Stimulated activated CD8-positive, alpha-beta memory T cell treated with anti-CD3 and anti-CD28 coated beads, Interleukin-4, amount 100 ng/mL, for 24 hours (primary cell): ENCODE measurements around the gene KRT35.

ENCODE experiments used
- DNase-seq: peaks from one replicate; pipeline ENCODE4 v3.0.0-alpha.2; 2020; ENCODE audit warnings: low read depth

Gene KRT35

GRCh38 chr17:41486809-41487530, 6.0 kb upstream of the KRT35 start:
- DNase-seq: peak; percentile 22

GRCh38 chr17:41486316-41486715, 5.4 kb upstream of the KRT35 start:
- DNase-seq: no peak

GRCh38 chr17:41484920-41485904, 4.3 kb upstream of the KRT35 start:
- no peak for DNase-seq

DNA sequence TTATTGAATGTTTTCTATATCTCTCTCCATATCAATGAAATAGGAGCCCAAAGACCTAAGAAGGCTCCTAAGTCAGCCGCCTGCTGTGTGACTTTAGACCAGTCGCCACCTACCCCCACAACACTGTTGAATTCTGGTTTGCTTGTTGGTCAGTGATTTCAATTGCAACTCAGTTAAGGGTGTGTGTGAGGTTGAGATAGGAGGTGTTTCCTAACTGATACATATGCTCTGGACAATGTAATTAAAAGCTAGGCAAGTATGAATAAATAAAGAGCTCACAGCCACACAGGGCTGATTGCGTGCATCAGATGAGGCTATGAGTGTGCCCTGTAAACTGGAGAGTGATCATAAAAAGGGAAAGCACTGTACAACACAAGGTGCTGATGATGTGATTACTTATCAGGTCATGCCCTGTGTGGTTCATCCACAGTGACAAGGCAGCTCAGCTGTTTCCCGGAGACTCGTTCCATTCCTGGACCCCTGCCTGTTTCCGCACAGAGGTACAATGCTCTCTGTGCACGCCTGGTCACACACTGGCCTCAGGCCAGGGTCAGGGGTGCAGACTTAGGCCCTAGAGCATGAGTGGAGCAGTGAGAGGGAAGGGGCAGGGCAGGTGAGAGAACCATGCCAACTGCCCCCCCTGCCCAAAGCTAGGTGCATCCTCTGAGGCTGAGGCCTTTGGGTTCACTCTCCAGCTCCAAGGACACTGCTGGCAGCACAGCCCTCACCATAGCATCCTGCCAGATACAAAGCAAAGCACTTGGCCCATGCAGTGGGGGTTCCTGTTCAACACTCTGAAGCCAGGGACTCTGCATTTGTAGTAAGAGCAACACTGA, 3.3 kb upstream of the KRT35 start:
- no peak for DNase-seq

DNA sequence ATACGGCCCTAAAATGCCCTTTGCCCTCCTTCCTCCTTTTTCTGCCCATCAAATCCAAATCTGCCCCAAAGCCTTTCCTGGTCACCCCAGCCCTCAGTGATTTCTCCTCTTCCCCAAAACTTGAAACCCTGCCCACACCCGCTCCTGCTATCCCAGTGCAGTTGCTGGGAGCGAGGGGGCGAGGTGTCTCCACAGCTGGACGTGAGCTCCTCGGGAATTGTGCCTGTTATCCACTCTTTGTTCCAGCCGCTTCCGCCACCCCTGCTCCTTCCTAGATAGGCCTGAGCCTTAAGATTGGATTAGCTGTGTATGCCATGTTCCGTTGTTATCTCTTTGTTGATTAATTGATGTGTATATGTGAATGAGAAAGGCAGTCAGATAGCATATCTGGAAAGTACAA, 2.6 kb upstream of the KRT35 start:
- DNase-seq: no peak

DNA sequence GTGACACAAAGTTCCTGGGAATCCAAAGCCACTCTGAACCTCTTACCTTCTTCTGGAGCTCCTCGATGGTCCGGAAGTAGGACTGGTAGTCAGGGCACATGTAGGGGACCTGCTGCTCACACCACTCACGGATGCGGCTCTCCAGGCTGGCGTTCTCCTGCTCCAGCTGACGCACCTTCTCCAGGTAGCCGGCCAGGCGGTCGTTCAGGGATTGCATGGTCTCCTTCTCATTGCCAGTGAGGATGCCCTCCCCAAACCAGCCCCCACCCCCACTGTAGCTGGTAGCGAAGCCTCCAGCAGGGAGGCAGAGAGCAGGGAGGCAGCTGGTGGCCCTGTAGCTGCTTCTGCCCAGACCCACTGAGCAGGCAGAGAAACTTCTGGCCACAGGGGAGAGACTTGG, 370 bp downstream of the KRT35 start:
- DNase-seq: no peak

- no peak for DNase-seq
Measured at GRCh38 chr17:41480136-41480535, 815 bp downstream of the KRT35 start.

DNA sequence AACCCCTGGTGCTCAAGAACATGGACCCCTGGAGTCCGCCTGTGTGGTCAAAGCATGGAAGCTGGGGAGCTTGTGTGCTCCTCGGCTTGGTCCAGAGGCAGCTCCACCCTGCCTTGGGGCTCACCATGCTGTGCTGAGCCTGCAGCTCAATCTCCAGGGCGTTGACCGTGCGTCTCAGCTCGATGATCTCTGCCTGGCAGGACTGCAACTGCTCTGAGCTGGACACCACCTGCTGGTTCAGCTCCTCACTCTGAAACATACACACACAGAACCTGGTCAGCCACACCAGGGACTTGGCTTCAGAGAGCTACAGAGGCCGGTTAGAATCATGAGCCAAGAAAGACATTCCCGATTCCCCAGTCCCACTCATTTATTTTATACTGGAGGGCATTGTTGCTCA, 2.7 kb downstream of the KRT35 start:
- no peak for DNase-seq

DNA sequence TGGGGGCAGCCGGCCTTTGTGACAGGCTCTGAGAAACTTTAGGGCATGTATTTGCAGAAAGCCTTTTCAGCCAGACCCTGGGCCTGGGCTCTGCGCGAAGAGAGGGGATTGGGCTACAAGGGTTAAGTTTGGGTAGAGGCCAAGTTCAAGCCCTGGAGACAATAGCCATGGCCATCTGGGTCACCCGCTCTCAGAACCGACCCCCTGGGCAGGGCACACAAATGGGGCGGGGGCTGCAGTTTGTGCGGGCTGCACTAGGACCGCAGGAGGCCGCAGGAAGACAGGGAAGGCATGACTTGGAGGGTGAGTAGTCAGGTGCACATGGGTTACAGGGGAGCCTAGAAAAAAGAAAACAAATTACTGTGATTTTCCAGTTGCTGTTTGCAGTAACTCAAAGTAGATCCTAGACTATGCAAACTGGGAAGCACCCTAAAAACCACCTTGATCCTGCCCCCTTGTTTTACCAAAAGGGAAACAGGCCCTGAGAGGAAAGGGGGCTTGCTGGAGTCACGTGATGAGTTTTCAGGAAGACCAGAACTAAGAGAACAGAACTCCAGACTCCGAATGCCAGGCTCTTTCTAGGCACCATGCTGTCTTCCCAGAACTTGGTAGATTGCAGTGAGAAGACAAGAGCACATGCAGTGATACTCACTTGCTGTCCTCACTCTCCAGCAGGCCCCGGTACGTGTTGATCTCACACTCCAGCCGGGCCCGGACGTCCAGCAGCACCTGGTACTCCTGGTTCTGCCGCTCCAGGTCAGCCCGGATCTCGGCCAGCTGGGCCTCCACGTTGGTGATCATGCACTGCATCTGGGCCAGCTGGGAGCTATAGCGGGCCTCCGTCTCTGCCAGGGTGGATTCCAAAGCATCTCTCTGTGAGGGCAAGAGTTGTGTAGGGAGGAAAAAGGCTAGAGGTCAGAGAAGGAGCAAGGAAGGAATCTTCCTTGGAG, 3.8 kb downstream of the KRT35 start:
- no peak for DNase-seq

- no peak for DNase-seq
Measured at GRCh38 chr17:41475421-41475820, 5.5 kb downstream of the KRT35 start.

DNA sequence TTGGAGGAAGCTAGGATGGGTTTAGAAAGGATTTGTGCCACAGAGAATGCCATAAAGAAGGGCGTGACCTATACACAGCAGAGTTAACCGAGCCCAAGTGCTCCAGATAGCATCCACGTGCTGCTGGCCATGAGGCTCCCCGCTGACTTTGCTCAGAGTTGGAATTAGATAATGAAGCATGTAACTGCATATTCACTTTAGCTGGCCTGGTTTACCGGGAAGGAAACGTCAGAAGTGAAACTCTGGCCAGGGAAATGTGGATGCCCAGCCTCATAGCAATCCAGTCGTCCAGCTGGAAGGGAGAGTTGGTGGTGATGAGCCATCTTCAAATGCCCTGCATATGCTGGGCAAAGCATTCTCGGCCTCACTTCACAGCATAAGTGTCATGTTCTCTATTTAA, 6.1 kb downstream of the KRT35 start:
- no peak for DNase-seq

- DNase-seq: no peak
Measured at GRCh38 chr17:41468346-41468745, 12.6 kb downstream of the KRT35 start.

GRCh38 chr17:41467561-41467960, 13.4 kb downstream of the KRT35 start:
- no peak for DNase-seq

DNA sequence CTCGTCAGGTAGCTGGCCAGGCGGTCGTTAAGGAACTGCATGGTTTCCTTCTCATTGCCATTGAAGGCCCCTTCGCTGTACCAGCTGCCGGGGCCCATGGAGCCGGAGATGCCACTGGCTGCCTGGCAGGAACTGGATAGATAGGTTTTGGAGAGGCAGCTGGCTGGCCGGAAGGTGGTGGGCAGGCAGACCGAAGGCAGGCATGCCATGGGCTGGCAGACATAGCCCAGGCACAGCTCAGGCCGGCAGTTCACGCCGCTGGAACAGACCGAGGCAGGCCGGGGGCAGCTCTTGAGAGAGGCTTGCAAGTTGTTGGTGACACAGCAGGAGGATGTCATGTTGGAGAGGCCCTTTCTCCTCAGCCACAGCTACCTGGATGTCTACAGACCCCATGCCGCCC, 14.0 kb downstream of the KRT35 start, which contains the start of gene KRT32:
TSS of gene KRT32 (minus strand) at position 399 of the 400 bp plus-strand sequence. CDS start at position 338, 61 bp downstream.
- DNase-seq: no peak

DNA sequence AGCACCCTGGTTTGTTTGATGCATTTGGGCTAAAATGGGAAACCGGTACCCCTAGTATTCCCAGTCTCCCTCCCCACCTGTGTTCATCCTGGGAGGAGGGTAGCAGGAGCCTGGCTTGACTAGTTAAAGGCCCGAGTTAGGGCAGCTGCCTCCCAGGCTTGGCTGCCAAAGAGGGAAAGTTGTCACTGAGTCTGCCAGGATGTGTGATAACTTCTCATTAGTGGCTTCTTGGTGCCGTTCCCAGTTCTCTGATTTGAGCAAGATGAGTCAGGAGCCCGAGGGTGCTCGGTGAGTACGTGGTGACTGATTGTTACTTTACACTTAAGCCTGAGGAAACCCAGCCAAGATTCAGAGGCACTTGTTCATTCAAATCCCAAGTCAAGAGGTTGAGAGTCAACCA, 16.3 kb downstream of the KRT35 start:
- no peak for DNase-seq

GRCh38 chr17:41464173-41464572, 16.8 kb downstream of the KRT35 start:
- DNase-seq: no peak

GRCh38 chr17:41463746-41464145, 17.2 kb downstream of the KRT35 start:
- no peak for DNase-seq

GRCh38 chr17:41462705-41463104, 18.2 kb downstream of the KRT35 start:
- no peak for DNase-seq

GRCh38 chr17:41457676-41458075, 23.3 kb downstream of the KRT35 start:
- no peak for DNase-seq

DNA sequence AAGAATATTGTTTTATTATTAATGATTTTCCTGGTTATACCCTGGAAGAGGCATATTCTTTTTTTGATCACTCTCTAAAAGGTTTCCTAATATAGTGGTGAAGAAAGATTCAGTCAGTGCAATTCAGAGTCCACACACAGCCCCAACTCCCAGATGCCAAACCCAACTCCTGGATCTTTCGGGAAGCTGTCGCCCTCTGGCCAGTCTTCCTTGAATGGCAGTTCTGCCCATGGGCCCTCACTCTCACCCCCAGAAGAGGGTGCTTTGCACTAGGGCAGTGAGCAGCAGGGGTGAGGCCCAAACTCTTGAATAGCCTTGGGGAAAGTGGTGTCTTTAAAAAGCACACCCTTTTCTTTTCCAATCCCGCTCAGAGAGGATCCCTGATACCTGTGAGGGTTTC, 24.7 kb downstream of the KRT35 start:
- DNase-seq: no peak

DNA sequence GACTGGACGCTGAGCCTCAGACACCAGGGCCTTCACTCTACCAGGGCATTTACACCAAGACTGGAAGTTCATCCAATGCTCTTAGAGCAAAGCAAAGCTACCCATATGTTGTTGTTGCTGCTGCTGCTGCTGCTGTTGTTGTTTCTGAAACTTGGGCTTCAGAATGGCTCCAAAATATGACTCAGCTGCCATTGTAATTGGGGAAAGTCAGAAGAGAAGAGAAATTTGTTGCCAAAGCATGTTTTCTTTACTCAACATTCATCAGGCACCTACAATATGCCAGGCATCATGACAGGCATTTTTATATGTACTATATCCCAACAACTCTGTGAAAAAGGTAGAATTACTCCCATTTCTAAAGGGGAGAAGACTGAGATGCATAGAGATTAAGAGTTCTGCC, 25.7 kb downstream of the KRT35 start:
- no peak for DNase-seq
